HUDEP-2 (cell line): Measurements from ENCODE around the gene TAGLN.

Experiments used
- DNase-seq, 76 experiments: peaks; one replicate each; lab custom pipeline; 2025; ENCODE audit not compliant: unreplicated experiment in 76 of 76; lab: John Stamatoyannopoulos, UW

The TAGLN gene

DNA sequence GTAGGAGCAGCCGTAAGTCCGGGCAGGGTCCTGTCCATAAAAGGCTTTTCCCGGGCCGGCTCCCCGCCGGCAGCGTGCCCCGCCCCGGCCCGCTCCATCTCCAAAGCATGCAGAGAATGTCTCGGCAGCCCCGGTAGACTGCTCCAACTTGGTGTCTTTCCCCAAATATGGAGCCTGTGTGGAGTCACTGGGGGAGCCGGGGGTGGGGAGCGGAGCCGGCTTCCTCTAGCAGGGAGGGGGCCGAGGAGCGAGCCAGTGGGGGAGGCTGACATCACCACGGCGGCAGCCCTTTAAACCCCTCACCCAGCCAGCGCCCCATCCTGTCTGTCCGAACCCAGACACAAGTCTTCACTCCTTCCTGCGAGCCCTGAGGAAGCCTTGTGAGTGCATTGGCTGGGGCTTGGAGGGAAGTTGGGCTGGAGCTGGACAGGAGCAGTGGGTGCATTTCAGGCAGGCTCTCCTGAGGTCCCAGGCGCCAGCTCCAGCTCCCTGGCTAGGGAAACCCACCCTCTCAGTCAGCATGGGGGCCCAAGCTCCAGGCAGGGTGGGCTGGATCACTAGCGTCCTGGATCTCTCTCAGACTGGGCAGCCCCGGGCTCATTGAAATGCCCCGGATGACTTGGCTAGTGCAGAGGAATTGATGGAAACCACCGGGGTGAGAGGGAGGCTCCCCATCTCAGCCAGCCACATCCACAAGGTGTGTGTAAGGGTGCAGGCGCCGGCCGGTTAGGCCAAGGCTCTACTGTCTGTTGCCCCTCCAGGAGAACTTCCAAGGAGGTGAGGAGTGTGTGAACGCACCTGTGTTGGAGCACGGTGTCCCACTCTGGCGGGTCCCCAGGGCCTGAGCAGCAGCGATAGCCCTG is at the start of gene TAGLN:
Gene TAGLN, plus strand, starts transcription at position 318 of the 863 bp plus-strand sequence. CDS start 3,644 bp downstream, outside the sequence.
- no peak for DNase-seq

DNA sequence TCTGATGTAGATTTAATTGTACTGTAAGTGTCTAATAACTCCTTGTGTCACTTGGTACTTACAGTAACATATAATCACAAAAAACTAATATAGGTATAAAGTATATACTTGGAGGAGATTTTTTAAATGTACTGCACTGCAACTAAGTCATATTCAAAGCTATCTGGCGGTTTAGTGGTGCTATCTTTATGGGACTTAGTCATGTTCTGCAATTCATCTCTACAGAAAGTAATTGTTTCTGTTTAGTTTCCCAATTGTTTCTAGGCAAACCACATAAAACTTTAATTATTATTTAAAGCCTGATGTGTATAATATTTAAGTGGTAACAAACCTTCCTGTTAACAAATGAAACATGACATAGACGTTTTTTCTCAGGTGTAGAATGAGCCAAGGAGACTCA is 47.1 kb upstream of the TAGLN start:
- no peak for DNase-seq

DNA sequence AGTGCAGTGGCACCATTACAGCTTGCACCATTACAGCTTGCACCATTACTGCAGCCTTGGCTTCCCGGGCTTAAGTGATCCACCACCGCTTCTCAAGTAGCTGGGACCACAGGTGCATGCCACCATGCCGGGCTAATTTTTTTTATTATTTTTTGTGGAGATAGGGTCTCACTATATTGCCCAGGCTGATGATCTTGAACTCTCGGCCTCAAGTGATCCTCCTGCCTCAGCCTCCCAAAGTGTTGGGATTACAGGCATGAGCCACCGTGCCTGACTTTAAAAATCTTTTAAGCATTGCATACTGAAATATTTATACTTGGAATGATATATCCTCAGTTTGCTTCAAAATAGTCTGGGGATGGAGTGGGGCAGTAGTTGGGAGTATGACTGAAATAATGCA is 44.7 kb upstream of the TAGLN start:
- DNase-seq = no peak

DNA sequence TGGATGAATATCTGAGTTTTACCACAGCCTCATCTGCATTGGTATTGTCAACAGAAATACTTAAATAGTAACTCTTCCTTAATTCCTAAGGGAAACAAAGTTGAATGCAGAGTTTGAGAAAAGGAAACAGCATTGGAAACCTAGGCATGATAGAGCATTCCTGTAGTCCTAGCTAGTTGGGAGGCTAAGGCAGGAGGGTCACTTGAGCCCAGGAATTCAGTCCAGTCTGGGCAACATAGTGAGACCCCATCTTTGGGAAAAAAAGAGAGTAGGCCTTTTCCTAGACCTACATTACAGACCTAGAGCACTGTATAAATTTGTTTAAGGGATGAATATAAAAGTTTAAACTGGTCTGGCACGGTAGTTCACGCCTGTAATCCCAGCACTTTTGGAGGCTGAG is 41.7 kb upstream of the TAGLN start:
- DNase-seq = no peak

DNA sequence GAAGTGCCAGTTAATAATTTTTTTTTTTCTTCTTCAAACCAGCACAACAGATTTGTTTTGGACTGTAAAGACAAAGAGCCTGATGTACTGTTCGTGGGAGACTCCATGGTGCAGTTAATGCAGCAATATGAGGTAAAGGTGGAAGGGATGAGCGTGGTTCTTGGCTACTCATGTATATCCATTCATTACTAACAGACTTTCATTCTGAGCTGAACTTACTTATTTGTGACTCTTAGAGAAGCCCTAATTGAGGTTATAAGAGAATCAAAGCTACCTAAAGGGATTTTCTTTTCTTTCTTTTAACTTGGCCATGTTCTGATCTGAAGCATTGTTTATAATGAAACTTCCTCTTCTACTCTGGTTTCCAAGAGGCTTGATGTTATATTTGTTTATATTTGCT is 39.3 kb upstream of the TAGLN start:
- DNase-seq = no peak

DNA sequence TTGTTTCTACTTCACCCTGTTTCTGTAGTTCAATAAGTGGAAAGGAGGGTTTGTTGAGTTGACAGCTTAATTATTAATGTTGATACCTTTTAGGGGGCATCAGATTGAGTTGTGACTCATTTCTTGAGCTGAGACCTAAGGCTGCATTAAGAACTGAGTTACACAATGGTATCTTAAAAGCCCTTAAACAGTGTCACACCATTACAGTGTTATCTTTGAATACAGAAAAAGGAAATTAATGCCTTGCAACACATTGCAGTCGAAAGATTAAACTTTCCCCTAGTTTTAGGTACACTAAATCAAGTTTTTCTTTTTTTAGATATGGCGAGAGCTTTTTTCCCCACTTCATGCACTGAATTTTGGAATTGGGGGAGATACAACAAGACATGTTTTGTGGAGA is 38.3 kb upstream of the TAGLN start:
- DNase-seq = peak in 9 of 76 experiments; percentile 5 to 50 (median 15)

GRCh38 chr11:117166491-117166890 is 32.7 kb upstream of the TAGLN start:
- DNase-seq = no peak

- no peak for DNase-seq
These were observed 29.4 kb upstream of the TAGLN start for GRCh38 chr11:117169736-117170135.

DNA sequence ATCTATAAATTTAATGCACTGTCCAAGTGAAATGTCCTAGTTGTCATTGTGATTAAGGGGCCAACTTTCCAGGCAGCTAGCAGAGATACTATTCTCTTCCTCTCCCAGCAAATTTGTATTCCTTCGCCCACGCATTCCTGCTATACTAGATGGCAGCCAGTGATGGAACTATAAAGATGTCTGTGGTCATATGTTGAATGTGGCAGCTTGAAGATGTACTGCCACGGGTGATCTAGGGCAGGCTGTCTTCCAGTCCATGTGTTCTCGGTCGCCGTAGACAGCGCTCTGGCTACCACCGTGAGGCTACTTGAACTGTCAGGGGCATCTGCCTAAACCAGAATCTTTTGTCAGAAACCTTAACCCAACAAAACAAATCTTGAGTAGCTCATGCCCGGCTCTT is 29.0 kb upstream of the TAGLN start:
- DNase-seq = no peak

DNA sequence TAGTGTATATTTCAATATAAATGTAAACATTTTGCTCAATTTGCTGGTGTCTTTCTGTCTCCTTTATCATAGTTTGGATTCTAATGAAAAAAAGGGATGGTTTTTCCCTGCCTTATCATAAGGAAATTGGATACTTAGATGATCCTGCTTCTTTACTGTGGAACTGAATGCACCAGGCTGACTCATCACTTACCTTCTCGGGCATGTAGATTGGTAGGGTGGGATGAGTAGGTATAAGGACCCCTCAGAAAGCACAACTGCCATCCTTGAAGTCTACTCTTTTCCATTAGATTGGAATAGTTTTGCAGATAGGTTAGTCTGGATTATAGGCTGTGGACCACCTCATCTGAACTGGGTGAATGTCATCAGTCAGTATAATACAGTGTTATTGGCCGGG is 28.2 kb upstream of the TAGLN start:
- no peak for DNase-seq

- peak in 58 of 76 experiments; percentile 7 to 76 (median 39) for DNase-seq
These were observed 27.6 kb upstream of the TAGLN start for GRCh38 chr11:117171404-117172061.

DNA sequence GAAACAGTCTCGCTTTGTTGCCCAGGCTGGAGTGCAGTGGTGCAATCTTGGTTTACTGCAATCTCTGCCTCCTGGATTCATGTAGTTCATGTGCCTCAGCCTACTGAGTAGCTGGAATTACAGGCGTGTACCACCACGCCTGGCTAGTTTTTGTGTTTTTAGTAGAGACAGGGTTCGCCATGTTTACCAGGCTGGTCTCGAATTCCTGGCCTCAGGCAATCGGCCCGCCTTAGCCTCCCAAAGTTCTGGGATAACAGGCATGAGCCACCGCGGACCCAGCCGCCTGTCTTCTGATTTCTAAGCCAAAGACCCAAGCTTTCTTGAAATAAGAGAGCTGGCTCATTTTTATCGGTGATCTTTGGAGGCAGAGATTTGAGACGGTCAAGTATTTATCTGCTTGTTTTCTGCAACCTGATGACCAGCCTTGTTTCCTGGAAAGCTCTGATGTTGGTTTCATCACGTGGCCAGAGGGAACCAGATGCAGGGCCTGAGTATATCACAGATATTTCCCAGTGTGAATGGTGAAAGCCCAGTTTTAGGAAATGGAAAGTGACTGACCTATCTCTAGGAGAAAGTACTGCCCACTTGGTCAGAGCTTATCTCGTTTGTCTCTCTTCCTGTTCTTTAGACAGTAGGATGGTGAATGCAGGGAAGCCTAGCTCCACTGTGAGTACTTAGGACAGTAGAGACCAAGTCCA is 26.3 kb upstream of the TAGLN start:
- DNase-seq = peak in 11 of 76 experiments; percentile 6 to 39 (median 17)

DNA sequence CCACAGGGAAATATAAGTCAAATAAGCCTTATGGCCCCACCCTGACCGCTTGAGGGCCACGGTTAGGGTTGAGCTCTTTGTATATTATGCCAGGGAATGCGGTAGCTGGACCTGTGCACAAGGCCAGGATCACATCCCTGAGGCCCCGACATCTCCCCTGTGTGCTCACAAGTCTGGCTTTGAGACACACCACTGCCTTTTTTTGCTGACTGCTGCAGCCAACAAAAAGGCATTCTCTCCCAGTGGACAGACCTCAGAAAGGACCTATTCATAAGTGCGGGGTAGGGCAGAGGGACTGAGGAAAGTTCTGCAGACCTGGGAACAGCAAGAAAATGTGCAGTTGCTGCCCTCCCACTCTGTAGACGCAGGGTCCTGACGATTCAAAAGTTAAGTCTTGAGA is 24.1 kb upstream of the TAGLN start:
- DNase-seq = no peak

DNA sequence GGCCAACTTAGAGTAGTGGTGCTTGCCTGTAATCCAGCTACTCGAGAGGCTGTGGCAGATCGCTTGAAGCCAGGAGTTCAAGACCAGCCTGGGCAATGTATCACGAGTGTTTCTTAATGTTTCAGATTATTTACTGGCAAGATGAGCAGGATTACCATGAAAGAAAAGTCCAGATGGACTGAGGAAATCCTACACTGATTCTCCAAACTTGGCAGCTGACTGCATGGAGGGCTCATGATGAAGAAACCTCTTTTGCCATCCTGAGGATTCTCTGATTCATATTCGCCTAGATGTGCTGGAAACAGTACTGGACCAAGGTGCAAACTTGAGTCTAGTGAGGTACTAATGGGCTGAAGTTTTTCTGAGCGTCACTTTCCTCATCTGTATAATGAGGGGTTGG is 23.4 kb upstream of the TAGLN start:
- DNase-seq = no peak

DNA sequence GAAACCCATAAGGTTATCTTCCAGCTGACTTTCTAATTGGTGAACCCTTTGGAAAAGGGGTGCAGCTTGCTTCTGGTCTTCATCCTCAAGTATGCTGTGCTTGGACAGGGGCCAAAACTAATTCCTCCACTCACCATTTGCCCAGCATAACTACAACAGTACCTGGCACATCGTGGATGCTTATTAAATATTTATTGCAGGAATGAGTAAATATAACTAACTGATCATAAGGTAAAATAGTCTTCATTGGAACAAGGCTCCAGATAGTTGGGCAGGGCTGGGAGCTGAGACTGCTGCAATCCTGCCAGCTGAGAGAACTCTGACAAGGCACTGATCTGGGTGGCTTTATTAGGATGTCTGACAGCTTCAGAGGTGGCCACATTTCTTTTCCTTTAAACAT is 23.0 kb upstream of the TAGLN start:
- no peak for DNase-seq

DNA sequence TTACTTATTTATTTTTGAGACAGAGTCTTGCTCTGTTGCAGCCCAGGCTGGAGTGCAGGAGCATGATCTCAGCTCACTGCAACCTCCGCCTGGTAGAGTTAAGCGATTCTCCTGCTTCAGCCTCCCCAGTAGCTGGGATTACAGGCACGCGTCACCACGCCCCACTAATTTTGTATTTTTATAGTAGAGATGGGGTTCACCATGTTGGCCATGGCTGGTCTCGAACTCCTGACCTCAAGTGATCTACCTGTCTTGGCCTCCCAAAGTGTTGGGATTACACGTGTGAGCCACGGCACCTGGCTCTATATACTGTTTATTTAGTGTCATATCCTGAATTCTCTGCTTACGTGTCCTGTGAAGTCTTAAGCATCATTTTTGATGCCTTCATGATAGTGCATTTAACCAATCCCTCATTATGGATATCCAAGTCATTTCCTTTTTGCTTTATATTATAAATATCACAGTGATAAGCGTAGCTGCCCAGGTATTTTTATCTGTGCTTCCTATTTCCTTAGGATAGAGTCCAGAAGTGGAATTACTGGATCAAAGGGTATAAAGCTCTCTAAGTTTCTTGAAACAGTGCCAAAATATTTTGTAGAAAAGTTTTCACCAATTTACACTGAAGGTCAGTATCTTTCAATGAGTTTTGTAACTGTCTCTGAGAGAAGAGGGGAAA is 21.5 kb upstream of the TAGLN start:
- DNase-seq = no peak

- peak in 72 of 76 experiments; percentile 34 to 88 (median 75) for DNase-seq
These were observed 20.7 kb upstream of the TAGLN start, which contains the start of gene SIDT2 for GRCh38 chr11:117178210-117179034. TSS of gene SIDT2 (plus strand) at chr11:117178743. CDS start at chr11:117179264, 521 bp downstream.

DNA sequence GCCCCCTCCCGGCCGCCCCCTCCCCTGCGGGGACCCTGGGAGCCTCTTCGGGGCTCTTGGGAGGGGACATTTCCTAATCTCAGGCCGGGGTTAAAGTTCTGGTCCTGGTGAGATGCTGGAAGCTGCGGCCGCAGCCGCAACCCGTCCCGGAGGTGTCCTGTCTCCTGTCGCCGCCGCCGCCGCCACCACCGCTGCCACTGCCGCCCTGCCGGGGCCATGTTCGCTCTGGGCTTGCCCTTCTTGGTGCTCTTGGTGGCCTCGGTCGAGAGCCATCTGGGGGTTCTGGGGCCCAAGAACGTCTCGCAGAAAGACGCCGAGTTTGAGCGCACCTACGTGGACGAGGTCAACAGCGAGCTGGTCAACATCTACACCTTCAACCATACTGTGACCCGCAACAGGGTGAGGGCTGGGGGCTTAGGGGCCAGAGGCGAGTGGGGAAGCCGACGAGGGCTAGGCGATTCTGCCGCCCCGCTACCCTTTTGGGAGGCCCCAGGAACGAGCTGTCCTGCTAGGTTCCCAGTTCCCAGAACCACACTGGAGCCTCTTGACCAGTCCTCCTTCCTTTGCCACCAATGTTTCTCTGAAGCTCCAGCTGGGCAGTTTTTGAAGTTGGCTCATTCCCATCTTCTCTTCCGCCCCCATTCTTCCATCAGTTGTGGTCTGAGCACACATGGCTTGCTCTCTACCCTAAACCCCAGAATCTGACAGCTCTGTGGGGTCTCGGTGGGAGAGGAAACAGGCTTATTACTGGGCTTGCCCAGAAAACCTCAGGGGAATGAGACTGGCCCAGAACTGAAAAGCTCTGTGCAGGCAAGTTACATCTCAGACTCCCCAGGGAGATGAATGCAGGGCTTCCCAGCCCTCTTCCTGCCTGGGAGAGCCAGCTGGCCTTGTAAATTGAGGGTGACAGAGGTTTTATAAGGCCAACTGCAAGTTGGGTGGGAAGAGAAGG is 19.8 kb upstream of the TAGLN start:
- DNase-seq = peak in 12 of 76 experiments; percentile 12 to 39 (median 23)

GRCh38 chr11:117180020-117180419 is 19.1 kb upstream of the TAGLN start:
- peak in 11 of 76 experiments; percentile 5 to 36 (median 16) for DNase-seq
